AG08396 (cell line): ENCODE measurements around the gene RRAGA.
"Not testable (repeated sequence)": the region's sequence is repeated elsewhere in the genome, so short reads cannot be mapped to it uniquely, and the experiment has no call there.

Source experiments
- DNase-seq: peaks from one replicate; pipeline ENCODE4 v3.0.0; 2012; ENCODE audit warnings: low spot score, mixed read lengths

Gene RRAGA

DNA sequence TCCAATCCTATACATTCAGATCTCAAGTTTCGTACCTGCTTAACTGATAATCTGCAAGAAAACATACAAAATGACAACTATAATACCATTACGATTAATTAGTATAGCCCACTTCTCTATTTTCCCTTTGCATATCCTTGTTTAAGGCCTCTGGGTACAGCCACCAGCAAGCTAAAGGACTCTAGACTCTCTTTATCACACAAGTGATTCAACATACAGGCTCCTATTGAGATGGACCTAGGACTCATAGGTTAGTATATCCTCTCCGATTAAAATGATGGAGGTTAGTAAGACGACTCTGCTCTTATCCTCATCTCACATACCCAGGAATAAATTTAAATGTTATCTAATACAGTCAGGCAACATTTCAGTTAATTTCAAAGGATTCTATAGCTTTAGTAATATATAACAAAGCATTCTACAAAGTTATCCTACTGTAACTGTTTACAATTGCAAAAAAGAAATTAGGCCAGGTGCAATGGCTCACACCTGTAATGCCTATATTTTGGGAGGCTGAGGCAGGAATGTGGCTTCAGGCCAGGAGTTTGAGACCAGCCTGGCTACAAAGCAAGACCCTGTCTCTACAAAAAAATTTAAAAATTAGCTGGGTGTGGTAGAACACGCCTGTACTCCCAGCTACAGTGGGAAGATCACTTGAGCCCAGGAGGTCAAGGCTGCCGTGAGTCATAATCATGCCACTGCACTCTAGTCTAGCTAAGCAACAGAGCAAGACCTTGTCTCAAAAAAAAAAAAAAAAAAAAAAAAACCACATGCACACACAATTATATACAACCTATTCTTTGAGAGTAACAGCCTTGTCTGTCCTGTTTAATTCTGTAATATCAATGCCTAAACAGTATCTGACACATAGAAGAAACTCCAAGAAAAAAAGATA, 38.1 kb downstream of the RRAGA start:
- DNase-seq: no peak

DNA sequence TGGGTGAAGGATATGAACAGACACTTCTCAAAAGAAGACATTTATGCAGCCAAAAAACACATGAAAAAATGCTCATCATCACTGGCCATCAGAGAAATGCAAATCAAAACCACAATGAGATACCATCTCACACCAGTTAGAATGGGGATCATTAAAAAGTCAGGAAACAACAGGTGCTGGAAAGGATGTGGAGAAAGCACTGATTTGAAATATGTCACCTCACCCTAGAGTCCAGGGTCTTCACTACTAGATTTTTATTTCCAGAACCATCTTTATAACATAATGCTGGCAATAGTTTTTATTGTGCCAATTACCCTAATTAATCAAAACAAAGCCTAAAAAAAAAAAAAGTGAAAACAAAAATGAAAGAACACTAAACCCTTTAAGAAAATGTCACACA, 48.2 kb downstream of the RRAGA start:
- not testable (repeated sequence) for DNase-seq
